ENCODE data around the gene PWWP2B.
A peak's percentile ranks its signal among the peaks of the same experiment; 100 is the strongest.

PWWP2B gene

DNA sequence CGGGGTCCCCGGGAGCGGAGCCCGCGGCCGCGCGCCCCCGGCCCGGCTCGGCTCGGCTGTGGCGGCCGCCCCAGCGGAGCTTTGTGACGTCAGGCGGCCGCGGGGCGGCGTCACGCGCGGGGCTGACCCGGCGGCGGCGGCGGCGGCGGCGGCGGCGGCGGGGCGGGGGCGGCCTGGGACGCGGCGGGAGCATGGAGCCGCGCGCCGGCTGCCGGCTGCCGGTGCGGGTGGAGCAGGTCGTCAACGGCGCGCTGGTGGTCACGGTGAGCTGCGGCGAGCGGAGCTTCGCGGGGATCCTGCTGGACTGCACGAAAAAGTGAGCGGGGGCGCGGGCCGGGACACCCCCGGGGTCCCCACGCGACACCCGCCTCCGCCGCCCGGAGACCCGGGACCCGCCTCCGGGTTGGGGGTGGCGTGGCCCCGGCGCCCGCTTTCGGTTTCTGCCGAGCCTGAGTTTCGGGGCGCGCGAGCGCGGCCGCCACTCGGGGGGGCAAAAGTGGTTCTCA lies at the start of gene PWWP2B:
PWWP2B (plus strand) TSS at position 165 of the 506 bp plus-strand sequence; CDS start at position 192, 27 bp downstream.
- TF ChIP-seq, protein P1, sequence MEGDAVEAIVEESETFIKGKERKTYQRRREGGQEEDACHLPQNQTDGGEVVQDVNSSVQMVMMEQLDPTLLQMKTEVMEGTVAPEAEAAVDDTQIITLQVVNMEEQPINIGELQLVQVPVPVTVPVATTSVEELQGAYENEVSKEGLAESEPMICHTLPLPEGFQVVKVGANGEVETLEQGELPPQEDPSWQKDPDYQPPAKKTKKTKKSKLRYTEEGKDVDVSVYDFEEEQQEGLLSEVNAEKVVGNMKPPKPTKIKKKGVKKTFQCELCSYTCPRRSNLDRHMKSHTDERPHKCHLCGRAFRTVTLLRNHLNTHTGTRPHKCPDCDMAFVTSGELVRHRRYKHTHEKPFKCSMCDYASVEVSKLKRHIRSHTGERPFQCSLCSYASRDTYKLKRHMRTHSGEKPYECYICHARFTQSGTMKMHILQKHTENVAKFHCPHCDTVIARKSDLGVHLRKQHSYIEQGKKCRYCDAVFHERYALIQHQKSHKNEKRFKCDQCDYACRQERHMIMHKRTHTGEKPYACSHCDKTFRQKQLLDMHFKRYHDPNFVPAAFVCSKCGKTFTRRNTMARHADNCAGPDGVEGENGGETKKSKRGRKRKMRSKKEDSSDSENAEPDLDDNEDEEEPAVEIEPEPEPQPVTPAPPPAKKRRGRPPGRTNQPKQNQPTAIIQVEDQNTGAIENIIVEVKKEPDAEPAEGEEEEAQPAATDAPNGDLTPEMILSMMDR (conservative IDR thresholded peaks at IDR 0.05) = no peak
- no peak for TF ChIP-seq ZFX (IDR thresholded peaks at IDR 0.05)
- H3K27ac ChIP-seq = peak within 1 kb of the TSS; percentile 97

DNA sequence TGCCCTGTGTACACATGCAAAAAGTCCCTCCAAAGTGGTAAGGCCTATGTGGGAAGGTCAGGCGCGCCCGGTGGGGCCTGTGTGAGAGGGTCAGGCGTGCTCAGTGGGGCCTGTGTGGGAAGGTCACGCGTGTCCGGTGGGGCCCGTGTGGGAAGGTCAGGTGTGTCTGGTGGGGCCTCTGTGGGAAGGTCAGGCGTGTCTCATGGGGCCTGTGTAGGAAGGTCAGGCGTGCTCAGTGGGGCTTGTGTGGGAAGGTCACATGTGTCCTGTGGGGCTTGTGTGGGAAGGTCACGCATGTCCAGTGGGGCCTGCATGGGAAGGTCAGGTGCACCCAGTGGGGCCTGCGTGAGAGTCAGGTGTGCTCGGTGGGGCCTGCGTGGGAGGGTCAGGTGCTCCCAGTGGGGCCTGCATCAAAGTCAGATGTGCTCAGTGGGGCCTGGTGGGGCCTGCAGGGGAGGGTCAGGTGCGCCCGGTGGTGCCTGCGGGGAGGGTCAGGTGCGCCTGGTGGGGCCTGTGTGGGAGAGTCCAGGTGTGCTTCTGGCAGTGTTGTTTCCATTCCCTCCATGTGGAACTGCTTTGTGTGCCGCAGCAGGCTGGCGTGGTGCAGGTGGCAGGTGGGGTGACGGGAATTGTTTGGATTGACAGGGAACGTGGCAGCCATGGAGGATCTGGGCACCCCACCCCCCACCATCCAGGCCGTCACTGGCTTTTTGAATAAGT lies 49.6 kb upstream of the PWWP2B start:
- no peak overlapping the region for H3K27ac ChIP-seq
- no peak for TF ChIP-seq ZFX (IDR thresholded peaks at IDR 0.05)
- TF ChIP-seq, protein P1 (conservative IDR thresholded peaks at IDR 0.05) = no peak

DNA sequence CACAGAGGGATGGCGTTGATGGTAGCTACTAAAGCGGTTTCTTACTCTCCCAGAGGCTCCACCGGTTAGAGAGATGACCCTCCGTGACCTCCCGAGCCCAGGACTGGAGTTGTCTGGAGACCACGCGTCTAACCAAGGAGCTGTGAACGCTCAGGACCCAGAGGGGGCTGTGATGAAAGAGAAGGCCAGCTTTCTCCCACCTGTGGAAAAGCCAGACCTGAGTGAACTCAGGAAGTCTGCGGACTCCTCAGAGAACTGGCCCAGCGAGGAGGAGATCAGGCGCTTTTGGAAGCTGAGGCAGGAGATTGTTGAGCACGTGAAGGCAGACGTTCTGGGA lies 49.1 kb upstream of the PWWP2B start:
- no peak for TF ChIP-seq ZFX (IDR thresholded peaks at IDR 0.05)
- TF ChIP-seq, protein P1 (conservative IDR thresholded peaks at IDR 0.05) = no peak

DNA sequence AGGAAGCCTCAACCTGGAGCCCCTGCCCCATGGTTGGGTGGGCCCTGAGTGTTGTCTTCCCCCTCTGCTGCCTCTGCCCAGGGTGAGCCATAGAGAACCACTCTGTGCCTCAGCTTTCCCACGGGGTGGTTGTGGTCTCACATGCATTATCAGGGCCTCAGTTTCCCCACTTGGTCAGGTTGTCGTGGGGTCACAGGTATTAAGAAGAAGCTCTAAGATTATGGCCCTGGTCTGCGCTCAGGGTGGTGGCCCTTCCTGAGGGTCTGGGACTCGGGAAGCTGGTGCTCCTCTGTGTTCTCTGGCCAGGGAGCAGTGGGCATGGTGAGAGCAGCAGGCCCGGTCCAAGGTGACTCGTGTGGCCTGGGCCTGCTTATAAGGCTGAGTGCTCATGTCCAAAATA lies 47.2 kb upstream of the PWWP2B start:
- H3K27ac ChIP-seq = no peak overlapping the region
- TF ChIP-seq, protein P1 (conservative IDR thresholded peaks at IDR 0.05) = no peak
- TF ChIP-seq ZFX (IDR thresholded peaks at IDR 0.05) = no peak

More for the DNA sequence above, 49.1 kb upstream of the PWWP2B start:
- H3K27ac ChIP-seq = no peak overlapping the region

DNA sequence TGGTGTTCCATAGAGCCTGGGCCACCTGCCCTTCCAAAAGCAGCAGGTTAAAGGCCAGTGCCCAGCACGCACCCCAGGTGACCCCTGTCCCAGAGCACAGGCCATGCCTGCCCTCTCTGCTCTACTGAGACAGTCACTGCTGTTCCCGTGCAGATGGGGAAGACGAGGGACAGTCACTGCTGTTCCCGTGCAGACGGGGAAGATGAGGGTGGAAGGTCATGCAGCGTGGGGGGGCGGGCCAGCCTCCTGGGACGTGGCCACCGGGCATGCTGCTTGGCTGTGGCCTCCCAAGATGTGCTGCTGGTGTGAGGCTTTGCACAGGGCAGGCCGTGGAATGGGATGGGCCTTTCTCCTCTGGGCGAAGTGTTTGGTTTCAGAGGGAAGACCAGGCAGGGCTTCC lies 46.6 kb upstream of the PWWP2B start:
- TF ChIP-seq ZFX (IDR thresholded peaks at IDR 0.05) = no peak
- TF ChIP-seq, protein P1 (conservative IDR thresholded peaks at IDR 0.05) = no peak
- no peak overlapping the region for H3K27ac ChIP-seq

DNA sequence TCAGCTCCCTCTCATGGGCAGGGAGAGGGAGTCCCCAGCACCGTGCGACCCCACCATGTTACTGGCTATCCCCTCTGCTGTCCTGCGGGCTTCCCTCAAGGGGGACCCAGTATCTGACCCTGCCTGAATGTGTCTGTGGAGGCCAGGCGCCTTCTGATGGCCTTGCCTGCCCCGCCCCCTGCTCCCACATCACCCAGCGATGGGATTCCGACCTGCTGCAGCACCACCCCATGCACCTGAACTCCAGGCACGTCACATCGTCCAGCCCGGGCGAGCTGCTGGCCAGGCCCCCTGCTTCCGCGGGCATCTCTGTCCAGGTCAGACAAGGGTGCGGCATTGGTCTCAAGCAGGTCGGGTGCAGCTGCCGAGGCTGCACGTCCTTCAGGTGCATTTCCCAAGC lies 46.1 kb upstream of the PWWP2B start:
- H3K27ac ChIP-seq = no peak overlapping the region
- TF ChIP-seq, protein P1 (conservative IDR thresholded peaks at IDR 0.05) = no peak
- TF ChIP-seq ZFX (IDR thresholded peaks at IDR 0.05) = no peak

DNA sequence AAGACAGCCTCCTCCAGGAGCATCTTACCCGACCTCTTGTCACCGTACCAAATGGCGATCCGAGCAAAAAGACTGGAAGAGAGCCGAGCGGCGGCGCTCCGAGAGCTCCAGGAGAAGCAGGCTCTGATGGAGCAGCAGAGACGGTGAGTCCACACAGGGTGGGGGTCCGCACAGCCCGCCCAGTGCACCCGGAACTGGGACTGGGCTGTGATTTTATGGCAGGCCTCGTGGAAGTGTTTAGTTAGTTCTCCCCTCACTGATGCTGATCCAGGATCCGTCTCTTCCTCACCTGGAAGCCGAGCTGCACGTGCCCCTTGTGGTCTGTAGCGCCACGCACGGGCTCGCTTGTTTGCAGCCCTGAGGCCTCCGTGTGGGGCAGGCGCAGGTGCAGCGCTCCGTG lies 45.4 kb upstream of the PWWP2B start:
- H3K27ac ChIP-seq = no peak overlapping the region
- TF ChIP-seq, protein P1 (conservative IDR thresholded peaks at IDR 0.05) = no peak
- TF ChIP-seq ZFX (IDR thresholded peaks at IDR 0.05) = no peak
